ENCODE results near the gene SLX4IP.

GRCh38 chr20:10513061-10513460 is 78.0 kb downstream of the SLX4IP start:
- TF ChIP-seq CTCF (conservative IDR thresholded peaks at IDR 0.05; ENCODE audit: low read depth, low read length) (no peak), EZH2 (IDR thresholded peaks at IDR 0.05; ENCODE audit: low read length, unreplicated experiment) (no peak), EZH2phosphoT487 (IDR thresholded peaks at IDR 0.05; ENCODE audit: borderline replicate concordance, low read length) (no peak)

Data from PC-3 (cell line).